H1 (cell line): Measurements from ENCODE around the gene EXOC1. TPM values are rescaled to one million over a fixed set of nuclear protein-coding genes. Genes with fewer than 3 reads are reported as not detected.

ENCODE experiments used
- CTCF ChIA-PET: fragments of 300-600 bp; sonication (Branson Sonifier 250); formaldehyde crosslinking; loops from one replicate; lab custom pipeline; 2021; ENCODE audit not compliant: partially characterized antibody; lab: Charles Lee
- POLR2A ChIA-PET: fragments of 300-600 bp; sonication (Branson Sonifier 250); formaldehyde crosslinking; loops from one replicate; lab custom pipeline; 2021; ENCODE audit warnings: inconsistent platforms; ENCODE audit not compliant: partially characterized antibody; lab: Charles Lee
- DNase-seq, 2 experiments: peaks; one replicate each; pipeline versions ENCODE4 v3.0.0 to v3.0.0-alpha.2; 2010 to 2022; ENCODE audit warnings: low spot score in 2 of 2, low read depth in 1 of 2, mixed read lengths in 1 of 2
- FAIRE-seq: peaks from 2 replicates; lab custom pipeline; 2011; peaks lifted over from hg19 to GRCh38; lab: Jason Lieb, UNC
- H2AFZ ChIP-seq: 2 replicates; pipeline ENCODE4 v1.8.1; 2012; ENCODE audit warnings: low read length, inconsistent platforms
- H2AK5ac ChIP-seq: 2 replicates; pipeline ENCODE4 v1.6.1; 2013; ENCODE audit warnings: low read depth, low read length
- H2BK120ac ChIP-seq: replicated peaks from 2 replicates; pipeline ENCODE3; 2013; ENCODE audit warnings: low read depth, low read length, inconsistent platforms
- H2BK12ac ChIP-seq: 2 replicates; pipeline ENCODE4 v1.6.1; 2013; ENCODE audit warnings: low read depth, low read length
- H2BK15ac ChIP-seq: 2 replicates; pipeline ENCODE4 v1.6.1; 2013; ENCODE audit warnings: low read length
- H2BK20ac ChIP-seq: 2 replicates; pipeline ENCODE4 v1.6.1; 2013; ENCODE audit warnings: low read length
- H2BK5ac ChIP-seq: 2 replicates; pipeline ENCODE4 v1.6.1; 2013; ENCODE audit warnings: low read depth, low read length
- H3K14ac ChIP-seq: 2 replicates; pipeline ENCODE4 v1.6.1; 2013; ENCODE audit warnings: inconsistent platforms; ENCODE audit not compliant: insufficient read length
- H3K18ac ChIP-seq: 2 replicates; pipeline ENCODE4 v1.6.1; 2013; ENCODE audit warnings: low read length; ENCODE audit errors: extremely low read depth
- H3K23ac ChIP-seq: 2 replicates; pipeline ENCODE4 v1.6.1; 2013; ENCODE audit warnings: inconsistent platforms; ENCODE audit not compliant: insufficient read length
- H3K23me2 ChIP-seq: 2 replicates; pipeline ENCODE4 v1.6.1; 2013; ENCODE audit warnings: low read depth, low read length
- H3K27ac ChIP-seq: 2 replicates; pipeline ENCODE4 v1.6.1; 2011; ENCODE audit warnings: low read depth, low read length, inconsistent platforms
- H3K27me3 ChIP-seq, 4 experiments: replicated peaks in 1 of 4; 1 replicate in 1 of 4; 2 replicates in 3 of 4; pipeline versions ENCODE4 v1.6.1 to v1.8.1; 2011 to 2013; ENCODE audit warnings: low read length in 3 of 4, mild to moderate bottlenecking in 3 of 4, inconsistent platforms in 2 of 4, mixed read lengths in 2 of 4, moderate library complexity in 1 of 4; ENCODE audit not compliant: control insufficient read depth in 3 of 4, insufficient read depth in 3 of 4; ENCODE audit errors: extremely low read depth in 1 of 4
- H3K36me3 ChIP-seq, 4 experiments: 2 replicates each; pipeline versions ENCODE4 v1.6.1 to v1.8.1; 2011 to 2013; ENCODE audit warnings: mild to moderate bottlenecking in 4 of 4, low read length in 3 of 4, moderate library complexity in 2 of 4, control low read depth in 1 of 4, inconsistent platforms in 1 of 4; ENCODE audit not compliant: insufficient read depth in 4 of 4, control insufficient read depth in 2 of 4
- H3K4ac ChIP-seq: replicated peaks from 2 replicates; pipeline ENCODE3; 2013; ENCODE audit warnings: low read length, low read depth, mixed read lengths, inconsistent platforms; ENCODE audit not compliant: insufficient read length
- H3K4me1 ChIP-seq, 4 experiments: replicated peaks in 1 of 4; 1 replicate in 1 of 4; 2 replicates in 3 of 4; pipeline versions ENCODE4 v1.6.1 to v1.8.1; 2011 to 2013; ENCODE audit warnings: low read length in 3 of 4, inconsistent platforms in 2 of 4, mixed read lengths in 1 of 4; ENCODE audit not compliant: insufficient read depth in 4 of 4, control insufficient read depth in 3 of 4
- H3K4me2 ChIP-seq, 2 experiments: 2 replicates each; pipeline versions ENCODE4 v1.6.1 to v1.8.1; 2011 to 2013; ENCODE audit warnings: low read depth in 2 of 2, low read length in 2 of 2, control low read depth in 1 of 2, inconsistent platforms in 1 of 2, mild to moderate bottlenecking in 1 of 2; ENCODE audit not compliant: insufficient read depth in 1 of 2
- H3K4me3 ChIP-seq, 4 experiments: fragments of 200-600, 300-600 bp in 1 of 4; sonication (generic), shearing (Covaris generic), sonication (Bioruptor Twin) in 1 of 4; 2 replicates each; pipeline versions ENCODE4 v1.5.1 to v1.8.1; 2011 to 2016; ENCODE audit warnings: low read length in 4 of 4, low read depth in 3 of 4, control low read depth in 2 of 4, inconsistent platforms in 2 of 4, mild to moderate bottlenecking in 2 of 4, mixed read lengths in 1 of 4, moderate library complexity in 1 of 4; ENCODE audit not compliant: insufficient read depth in 2 of 4; ENCODE audit errors: extremely low read depth in 1 of 4
- H3K56ac ChIP-seq: replicated peaks from 2 replicates; pipeline ENCODE3; 2013; ENCODE audit warnings: low read depth, mild to moderate bottlenecking, mixed read lengths, low read length, inconsistent platforms; ENCODE audit not compliant: insufficient read length
- H3K79me1 ChIP-seq: 2 replicates; pipeline ENCODE4 v1.6.1; 2013; ENCODE audit warnings: low read depth, low read length, control low read depth
- H3K79me2 ChIP-seq, 2 experiments: 2 replicates each; pipeline versions ENCODE4 v1.6.1 to v1.8.1; 2012 to 2013; ENCODE audit warnings: low read length in 2 of 2, mild to moderate bottlenecking in 2 of 2, inconsistent platforms in 1 of 2; ENCODE audit not compliant: insufficient read depth in 2 of 2, control insufficient read depth in 1 of 2
- H3K9ac ChIP-seq, 4 experiments: replicated peaks in 1 of 4; 1 replicate in 1 of 4; 2 replicates in 3 of 4; pipeline versions ENCODE4 v1.6.1 to v1.8.1; 2011 to 2013; ENCODE audit warnings: low read depth in 3 of 4, low read length in 3 of 4, control low read depth in 2 of 4, mild to moderate bottlenecking in 2 of 4, moderate library complexity in 2 of 4, inconsistent platforms in 1 of 4; ENCODE audit errors: extremely low read depth in 1 of 4
- H3K9me3 ChIP-seq, 2 experiments: 2 replicates each; pipeline versions ENCODE4 v1.6.1 to v1.8.1; 2012 to 2013; ENCODE audit warnings: mild to moderate bottlenecking in 2 of 2, moderate library complexity in 2 of 2, control low read depth in 1 of 2, inconsistent platforms in 1 of 2, low read depth in 1 of 2, low read length in 1 of 2, mixed read lengths in 1 of 2; ENCODE audit not compliant: insufficient read depth in 2 of 2
- H4K20me1 ChIP-seq, 2 experiments: replicated peaks in 1 of 2; 2 replicates each; pipeline versions ENCODE3 to v1.8.1; 2011 to 2013; ENCODE audit warnings: inconsistent platforms in 2 of 2, low read length in 2 of 2, mild to moderate bottlenecking in 1 of 2; ENCODE audit not compliant: insufficient read depth in 2 of 2, control insufficient read depth in 1 of 2
- H4K5ac ChIP-seq: 2 replicates; pipeline ENCODE4 v1.6.1; 2013; ENCODE audit warnings: low read length, low read depth, mixed read lengths, inconsistent platforms; ENCODE audit not compliant: insufficient read length
- H4K8ac ChIP-seq: 2 replicates; pipeline ENCODE4 v1.8.0; 2013; ENCODE audit warnings: mild to moderate bottlenecking, moderate library complexity, low read length, inconsistent platforms; ENCODE audit not compliant: insufficient read depth; ENCODE audit errors: extremely low read depth
- H4K91ac ChIP-seq: replicated peaks from 2 replicates; pipeline ENCODE3; 2013; ENCODE audit warnings: low read length, mixed read lengths, inconsistent platforms; ENCODE audit not compliant: insufficient read length
- ATF2 ChIP-seq: IDR thresholded peaks from 2 replicates; pipeline ENCODE4 v1.6.1; 2012; ENCODE audit warnings: low read length, inconsistent platforms
- RFX5 ChIP-seq: IDR thresholded peaks from 2 replicates; pipeline ENCODE4 v1.6.1; 2011; ENCODE audit warnings: low read depth, low read length, improper control_type of control experiment, borderline replicate concordance
- SIRT6 ChIP-seq: IDR thresholded peaks from one replicate; pipeline ENCODE4 v1.7.1; 2012; ENCODE audit warnings: low read length, inconsistent platforms
- TEAD4 ChIP-seq: IDR thresholded peaks from 2 replicates; pipeline ENCODE4 v1.6.1; 2012; ENCODE audit warnings: low read depth, low read length, inconsistent platforms, mixed read lengths
- WGBS, 2 experiments: shearing (Covaris generic) in 1 of 2; methylation state at CpG; one replicate each; pipeline versions ENCODE4 v1.1.6 to v1.1.7; 2013 to 2015; ENCODE audit warnings: low lambda C conversion rate in 2 of 2, mixed read lengths in 2 of 2, inconsistent platforms in 1 of 2, low coverage in 1 of 2, missing lambda C conversion rate in 1 of 2; ENCODE audit not compliant: insufficient replicate concordance in 2 of 2, insufficient coverage in 1 of 2, insufficient read length in 1 of 2; ENCODE audit errors: extremely low coverage in 1 of 2, missing lambda C conversion rate in 1 of 2; 5-methylcytosine and 5-hydroxymethylcytosine counted together
- polyA plus RNA-seq, 7 experiments: library from polyadenylated mRNA; depleted of rRNA in 3 of 7; stranded (reverse) in 5 of 7; unstranded in 2 of 7; fragments of >200 nt in 5 of 7; fragments of 200-250 nt in 2 of 7; gene quantifications; 1 replicate in 5 of 7; 2 replicates in 1 of 7; 4 replicates in 1 of 7; pipeline versions ENCODE4 v1.2.1 to v1.2.3, GENCODE V29; 2011 to 2013; ENCODE audit warnings: missing spikeins in 2 of 7, mixed read lengths in 2 of 7
- total RNA-seq: library from RNA; stranded (reverse); fragmentation: NEBNext Ultra II Directional; extraction: Animal tissue kit (Norgen Biotek cat#: 25700); gene quantifications from 2 replicates; pipeline ENCODE4 v1.2.1, GENCODE V29; 2021

Gene EXOC1
- total and polyA plus RNA-seq, 2 of the 8 experiments (the other 6 are each of a cell fraction or from before 2014, with no cell fraction given) = 5.9 to 19.6 TPM

DNA sequence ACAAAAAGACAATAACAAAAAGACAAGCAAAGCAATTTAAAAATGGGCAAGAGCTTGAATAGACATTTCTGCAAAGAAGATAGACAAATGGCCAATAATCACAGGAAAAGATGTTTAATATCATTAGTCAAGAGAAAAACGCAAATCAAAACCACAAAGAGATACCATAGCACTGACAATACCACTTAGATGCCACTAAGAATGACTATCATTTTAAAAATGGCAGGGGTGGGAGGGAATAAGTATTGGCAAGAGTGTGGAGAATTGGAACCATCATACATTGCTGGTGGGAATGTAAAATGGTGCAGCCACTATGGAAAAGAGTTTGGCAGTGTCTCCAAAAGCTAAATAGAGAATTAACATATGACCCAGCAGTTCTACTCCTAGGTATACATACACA, 15.1 kb upstream of the EXOC1 start:
- H3K23me2 ChIP-seq = no peaks in the 10 kb centered on the region
- H3K4ac ChIP-seq = no peak overlapping the region
- H3K79me1 ChIP-seq = no peaks in the 10 kb centered on the region
- no peak overlapping the region for H2BK120ac ChIP-seq
- no peaks in the 10 kb centered on the region for H3K27me3 ChIP-seq
- H3K79me2 ChIP-seq = no peaks in the 10 kb centered on the region
- TF ChIP-seq SIRT6 = no peak
- TF ChIP-seq RFX5 = no peak
- no peak for TF ChIP-seq TEAD4
- TF ChIP-seq ATF2 = no peak
- TF ChIP-seq, all 59 proteins: peak for 0
- Histone ChIP-seq H3K4me1 (no peaks in the 10 kb centered on the region), H2BK15ac (no peak overlapping the region), H3K23ac (no peak overlapping the region), H3K27ac (no peak overlapping the region), H4K91ac (no peak overlapping the region), H2AFZ (no peak overlapping the region), H2AK5ac (no peak overlapping the region), H3K4me2 (no peak overlapping the region), H3K56ac (no peak overlapping the region), H3K4me3 (no peak overlapping the region), H3K18ac (no peak overlapping the region), H3K9me3 (peaks cover 0 to 6% of the 10 kb centered on the region in 2 experiments; a peak in 2 of 4 replicates), H2BK20ac (no peak overlapping the region), H3K36me3 (no peaks in the 10 kb centered on the region; a peak in 1 of 8 replicates), H4K20me1 (no peaks in the 10 kb centered on the region), H4K8ac (no peak overlapping the region), H2BK12ac (no peak overlapping the region), H3K14ac (no peak overlapping the region), H4K5ac (no peak overlapping the region), H3K9ac (no peak overlapping the region), H2BK5ac (no peak overlapping the region)
- no peak for FAIRE-seq
- POLR2A ChIA-PET = no interaction called here
- CTCF ChIA-PET = no interaction called here
- DNase-seq = no peak
- WGBS, 2 experiments = 86% methylated on average over 1 of the region's 1 CpG; no CpG with 5 or more reads in 1 of the 2 experiments
